Immature natural killer cell (primary cell): Measurements from ENCODE around the gene ANKS1B. TPM values are rescaled to one million over a fixed set of nuclear protein-coding genes. Genes with fewer than 3 reads are reported as not detected.

Source experiments
- DNase-seq, 3 donors: peaks; one replicate each; pipeline ENCODE4 v3.0.0; 2022; ENCODE audit warnings: mixed read lengths in 1 of 3
- H3K27ac Mint-ChIP-seq, 6 donors: one replicate each; pipeline ENCODE4 v1.8.0; 2020; ENCODE audit warnings: mixed read lengths in 6 of 6, mild to moderate bottlenecking in 5 of 6, inconsistent platforms in 4 of 6, moderate library complexity in 3 of 6
- H3K27me3 Mint-ChIP-seq, 3 donors: one replicate each; pipeline ENCODE4 v1.8.0; 2020 to 2021; ENCODE audit warnings: low read depth in 3 of 3, mild to moderate bottlenecking in 3 of 3, mixed read lengths in 3 of 3, moderate library complexity in 3 of 3, inconsistent platforms in 1 of 3
- H3K36me3 Mint-ChIP-seq, 3 donors: one replicate each; pipeline ENCODE4 v1.8.0; 2020; ENCODE audit warnings: mixed read lengths in 3 of 3, inconsistent platforms in 2 of 3, mild to moderate bottlenecking in 2 of 3
- H3K4me1 Mint-ChIP-seq, 2 donors: one replicate each; pipeline ENCODE4 v1.8.0; 2020; ENCODE audit warnings: inconsistent platforms in 2 of 2, mild to moderate bottlenecking in 2 of 2, mixed read lengths in 2 of 2, moderate library complexity in 1 of 2
- H3K4me3 Mint-ChIP-seq, 5 donors: one replicate each; pipeline ENCODE4 v1.8.0; 2020; ENCODE audit warnings: mild to moderate bottlenecking in 5 of 5, mixed read lengths in 5 of 5, inconsistent platforms in 3 of 5, moderate library complexity in 3 of 5
- H3K9me3 Mint-ChIP-seq, 6 donors: one replicate each; pipeline ENCODE4 v1.8.0; 2020; ENCODE audit warnings: mild to moderate bottlenecking in 6 of 6, mixed read lengths in 6 of 6, inconsistent platforms in 4 of 6, moderate library complexity in 3 of 6
- polyA plus RNA-seq, 3 donors: library from polyadenylated mRNA; unstranded; fragments of 300-500 nt; fragmentation: Illumina TruSeq; gene quantifications; one replicate each; pipeline ENCODE4 v1.2.3, GENCODE V29; 2021

Gene ANKS1B
- polyA plus RNA-seq, 3 donors from 2014 or later = not detected

DNA sequence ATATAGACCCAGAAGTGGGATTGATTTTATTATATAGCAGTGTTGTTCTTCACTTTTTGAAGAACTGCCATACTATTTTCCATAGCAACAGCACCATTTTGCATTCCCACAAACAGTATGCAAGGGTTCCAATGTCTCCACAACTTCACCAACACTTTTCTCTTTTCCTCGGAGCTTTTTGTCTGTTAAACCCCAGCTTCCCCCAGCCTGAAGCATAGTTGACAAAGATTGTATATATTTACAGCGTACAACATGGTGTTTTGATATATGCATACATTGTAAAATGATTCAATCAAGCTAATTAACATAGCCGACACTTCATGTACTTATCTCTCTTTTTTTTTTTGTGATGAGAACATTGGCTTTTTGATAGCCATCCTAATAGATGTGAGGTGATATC is 982.6 kb downstream of the ANKS1B start:
- Mint-ChIP-seq H3K4me3 (no peak overlapping the region), H3K36me3 (no peaks in the 10 kb centered on the region)

DNA sequence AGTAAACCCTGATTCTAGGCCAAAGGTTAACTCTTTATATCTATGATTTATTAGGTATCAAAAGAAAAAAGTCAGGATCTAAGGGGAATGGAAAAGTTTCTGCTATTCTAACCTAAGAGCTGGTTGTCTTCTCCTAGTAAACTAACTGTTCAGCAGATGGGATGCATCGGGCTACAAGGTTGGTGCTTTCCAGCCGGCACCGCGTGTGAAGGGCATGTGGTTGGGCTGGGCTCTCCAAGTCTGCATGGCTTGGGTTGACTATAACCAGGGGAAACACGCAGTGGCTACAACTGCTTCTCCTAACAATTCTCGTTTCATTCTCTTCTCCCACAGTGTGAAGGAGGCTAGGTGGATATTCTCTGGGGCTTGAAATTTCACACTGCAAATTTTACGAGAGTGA is 985.2 kb downstream of the ANKS1B start:
- Mint-ChIP-seq H3K4me3 (no peak overlapping the region), H3K36me3 (no peaks in the 10 kb centered on the region)

More for the DNA sequence above, 982.6 kb downstream of the ANKS1B start:
- Mint-ChIP-seq H3K9me3 (no peaks in the 10 kb centered on the region), H3K27ac (no peak overlapping the region), H3K27me3 (no peaks in the 10 kb centered on the region), H3K4me1 (no peaks in the 10 kb centered on the region)
- no peak for DNase-seq

DNA sequence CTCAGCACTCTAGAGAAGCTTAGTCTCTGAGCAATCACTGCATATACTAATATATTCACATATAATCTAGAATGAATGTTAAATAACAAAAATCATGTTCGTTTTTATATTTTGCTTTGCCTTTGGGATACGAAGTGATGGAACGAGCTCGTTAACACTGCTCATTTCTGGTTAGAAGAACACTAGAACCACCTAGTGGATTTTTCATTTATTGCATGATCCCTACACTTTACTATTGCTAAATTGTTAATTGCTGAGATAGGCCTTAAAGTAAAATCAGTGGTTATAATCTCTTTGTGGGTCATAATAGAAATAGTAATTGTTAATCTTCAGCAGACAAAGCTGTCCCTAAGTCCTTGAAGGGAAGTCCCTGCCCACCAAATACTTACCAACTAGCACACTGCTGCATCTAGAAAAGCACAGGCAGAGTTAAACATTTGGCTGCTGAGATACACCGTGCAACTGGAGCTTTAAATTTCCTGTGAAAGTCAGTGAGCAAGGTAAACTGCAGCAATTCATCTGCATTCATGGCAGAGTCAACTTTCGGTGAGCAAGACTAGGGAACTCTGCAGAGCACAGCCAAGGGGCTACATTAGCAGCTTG is 985.9 kb downstream of the ANKS1B start:
- Mint-ChIP-seq H3K9me3 (no peaks in the 10 kb centered on the region), H3K27me3 (peaks cover 0 to 6% (median 4%) of the 10 kb centered on the region in 3 donors), H3K4me3 (no peak overlapping the region), H3K36me3 (no peaks in the 10 kb centered on the region), H3K27ac (no peak overlapping the region), H3K4me1 (no peaks in the 10 kb centered on the region)
- DNase-seq = no peak

More for the DNA sequence above, 985.2 kb downstream of the ANKS1B start:
- Mint-ChIP-seq H3K27me3 (peaks cover 0 to 5% (median 4%) of the 10 kb centered on the region in 3 donors), H3K9me3 (no peaks in the 10 kb centered on the region), H3K4me1 (no peaks in the 10 kb centered on the region), H3K27ac (no peak overlapping the region)
- DNase-seq = no peak

DNA sequence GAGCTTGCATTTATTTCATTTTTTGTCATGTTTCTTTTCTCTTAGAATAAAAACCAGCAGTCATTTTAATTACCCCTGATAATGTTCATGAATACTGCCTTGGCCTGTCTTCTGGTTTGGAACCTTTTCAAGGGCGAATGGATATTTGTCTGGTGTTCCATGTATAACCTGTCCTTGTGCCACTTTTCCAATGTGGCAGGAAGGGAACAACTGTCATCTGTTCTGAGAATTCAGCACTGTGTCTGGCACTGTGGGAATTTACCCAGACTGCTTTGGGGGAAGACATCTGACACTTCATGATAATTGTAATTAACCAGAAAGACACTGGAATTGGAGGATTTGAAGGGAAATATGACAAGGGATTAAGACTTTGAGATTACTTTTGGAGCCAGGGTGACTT is 986.8 kb downstream of the ANKS1B start:
- Mint-ChIP-seq H3K27ac (no peak overlapping the region), H3K36me3 (no peaks in the 10 kb centered on the region), H3K4me1 (no peaks in the 10 kb centered on the region), H3K27me3 (peaks cover 0 to 6% (median 4%) of the 10 kb centered on the region in 3 donors), H3K9me3 (no peaks in the 10 kb centered on the region), H3K4me3 (no peak overlapping the region)
- no peak for DNase-seq

- no peaks in the 10 kb centered on the region for H3K36me3 Mint-ChIP-seq
- H3K4me1 Mint-ChIP-seq = no peaks in the 10 kb centered on the region
- no peak for DNase-seq
- no peak overlapping the region for H3K27ac Mint-ChIP-seq
- H3K27me3 Mint-ChIP-seq = peaks cover 2 to 4% (median 3%) of the 10 kb centered on the region in 3 donors
- H3K4me3 Mint-ChIP-seq = no peak overlapping the region
- H3K9me3 Mint-ChIP-seq = peaks cover 0 to 7% (median 3%) of the 10 kb centered on the region in 6 donors
Measured at GRCh38 chr12:98990648-98991047, 994.1 kb downstream of the ANKS1B start.

GRCh38 chr12:98985156-98985555 is 999.6 kb downstream of the ANKS1B start:
- peaks cover 0 to 16% (median 3%) of the 10 kb centered on the region in 6 donors for H3K9me3 Mint-ChIP-seq
- H3K36me3 Mint-ChIP-seq = no peaks in the 10 kb centered on the region
- no peak overlapping the region for H3K27ac Mint-ChIP-seq
- peaks cover 2 to 3% (median 2%) of the 10 kb centered on the region in 3 donors for H3K27me3 Mint-ChIP-seq
- no peaks in the 10 kb centered on the region for H3K4me1 Mint-ChIP-seq
- no peak for DNase-seq
- H3K4me3 Mint-ChIP-seq = no peak overlapping the region

GRCh38 chr12:98983647-98984046 is 1001.1 kb downstream of the ANKS1B start:
- Mint-ChIP-seq H3K27ac (no peak overlapping the region), H3K4me1 (no peaks in the 10 kb centered on the region), H3K36me3 (no peaks in the 10 kb centered on the region), H3K4me3 (no peak overlapping the region), H3K9me3 (peaks cover 0 to 16% (median 4%) of the 10 kb centered on the region in 6 donors), H3K27me3 (peaks cover 2 to 3% (median 2%) of the 10 kb centered on the region in 3 donors)
- no peak for DNase-seq

DNA sequence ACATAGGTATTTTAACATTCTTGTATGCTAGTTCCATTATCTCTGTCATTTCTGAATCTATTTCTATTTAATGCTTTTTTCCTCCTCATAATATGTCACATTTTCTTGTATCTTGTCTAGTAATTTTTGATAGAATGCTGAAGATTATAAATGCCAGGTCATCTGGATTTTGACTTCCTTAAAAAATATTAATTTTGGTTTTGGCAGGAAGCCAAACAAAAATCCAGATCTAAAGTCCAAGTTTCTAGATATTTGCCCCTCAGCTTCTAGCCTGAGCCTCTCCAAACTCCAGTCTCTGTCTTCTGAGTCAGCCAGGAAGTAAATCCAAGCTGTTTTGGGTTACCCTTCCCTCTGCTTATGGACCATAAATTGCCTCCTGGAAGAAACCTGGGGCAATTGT is 1004.2 kb downstream of the ANKS1B start:
- H3K4me1 Mint-ChIP-seq = no peaks in the 10 kb centered on the region
- no peak overlapping the region for H3K27ac Mint-ChIP-seq
- peaks cover 2% of the 10 kb centered on the region in 3 donors for H3K27me3 Mint-ChIP-seq
- no peaks in the 10 kb centered on the region for H3K36me3 Mint-ChIP-seq
- no peak for DNase-seq
- no peak overlapping the region for H3K4me3 Mint-ChIP-seq
- H3K9me3 Mint-ChIP-seq = peaks cover 0 to 9% (median 4%) of the 10 kb centered on the region in 6 donors

GRCh38 chr12:98977186-98977585 is 1007.5 kb downstream of the ANKS1B start:
- peaks cover 2 to 6% (median 3%) of the 10 kb centered on the region in 3 donors for H3K27me3 Mint-ChIP-seq
- H3K4me1 Mint-ChIP-seq = no peaks in the 10 kb centered on the region
- no peak overlapping the region for H3K4me3 Mint-ChIP-seq
- no peaks in the 10 kb centered on the region for H3K36me3 Mint-ChIP-seq
- peaks cover 0 to 4% (median 1%) of the 10 kb centered on the region in 6 donors for H3K9me3 Mint-ChIP-seq
- no peak overlapping the region for H3K27ac Mint-ChIP-seq
- DNase-seq = no peak

DNA sequence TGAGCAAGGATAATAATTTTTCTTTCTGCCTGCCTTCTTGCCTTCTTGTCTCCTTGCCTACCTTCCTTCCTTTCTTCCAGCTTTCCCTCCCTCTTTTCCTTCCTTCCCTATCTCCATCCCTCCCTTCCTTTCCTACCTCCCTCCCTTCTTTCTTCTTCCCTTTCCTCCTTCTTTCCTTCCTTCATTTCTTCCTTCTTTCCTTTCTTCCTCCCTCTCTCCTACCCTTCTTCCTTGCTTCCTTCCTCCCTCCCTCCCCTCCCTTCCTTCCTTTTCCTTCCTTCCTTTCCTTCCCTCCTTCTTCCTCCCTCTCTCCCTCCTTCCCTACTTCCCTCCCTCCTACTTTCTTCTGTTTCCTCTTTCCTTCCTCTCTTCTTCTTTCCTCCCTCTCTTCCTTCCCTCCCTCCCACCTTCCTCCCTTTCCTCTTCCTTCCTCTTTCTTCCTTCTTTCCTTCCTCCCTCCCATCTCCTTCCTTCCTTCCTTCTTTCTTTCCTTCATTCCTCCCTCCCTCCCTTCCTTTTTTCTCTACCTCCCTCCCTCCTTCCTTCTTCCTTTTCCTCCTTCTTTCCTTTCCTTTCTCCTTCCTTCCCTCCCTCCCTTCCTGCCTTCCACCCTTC is 1009.9 kb downstream of the ANKS1B start:
- no peaks in the 10 kb centered on the region for H3K4me1 Mint-ChIP-seq
- no peak for DNase-seq
- H3K4me3 Mint-ChIP-seq = no peak overlapping the region
- peaks cover 0 to 1% (median under 1%) of the 10 kb centered on the region in 6 donors for H3K9me3 Mint-ChIP-seq
- no peaks in the 10 kb centered on the region for H3K36me3 Mint-ChIP-seq
- no peak overlapping the region for H3K27ac Mint-ChIP-seq
- peaks cover 2 to 4% (median 3%) of the 10 kb centered on the region in 3 donors for H3K27me3 Mint-ChIP-seq

DNA sequence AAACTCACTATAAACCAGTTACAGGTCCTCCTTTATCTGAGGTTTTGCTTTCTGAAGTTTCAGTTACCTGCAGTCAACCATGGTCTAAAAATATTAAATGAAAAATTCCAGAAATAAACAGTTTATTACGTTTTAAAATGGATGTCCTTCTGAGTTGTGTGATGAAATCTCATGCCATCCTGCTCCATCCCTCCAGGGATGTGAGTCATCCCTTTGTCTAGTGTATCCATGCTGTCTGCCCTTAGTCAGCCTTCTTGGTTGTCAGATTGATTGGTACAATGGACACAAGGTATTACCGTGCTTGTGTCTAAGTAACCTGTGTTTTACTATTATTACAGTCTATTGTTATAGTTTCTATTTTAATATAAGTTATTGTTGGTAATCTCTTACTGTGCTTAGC is 1011.3 kb downstream of the ANKS1B start:
- no peaks in the 10 kb centered on the region for H3K36me3 Mint-ChIP-seq
- H3K27me3 Mint-ChIP-seq = peaks cover 2 to 4% (median 3%) of the 10 kb centered on the region in 3 donors
- peaks cover 0 to 1% (median 0%) of the 10 kb centered on the region in 6 donors for H3K9me3 Mint-ChIP-seq
- no peak overlapping the region for H3K4me3 Mint-ChIP-seq
- no peaks in the 10 kb centered on the region for H3K4me1 Mint-ChIP-seq
- DNase-seq = no peak
- no peak overlapping the region for H3K27ac Mint-ChIP-seq

DNA sequence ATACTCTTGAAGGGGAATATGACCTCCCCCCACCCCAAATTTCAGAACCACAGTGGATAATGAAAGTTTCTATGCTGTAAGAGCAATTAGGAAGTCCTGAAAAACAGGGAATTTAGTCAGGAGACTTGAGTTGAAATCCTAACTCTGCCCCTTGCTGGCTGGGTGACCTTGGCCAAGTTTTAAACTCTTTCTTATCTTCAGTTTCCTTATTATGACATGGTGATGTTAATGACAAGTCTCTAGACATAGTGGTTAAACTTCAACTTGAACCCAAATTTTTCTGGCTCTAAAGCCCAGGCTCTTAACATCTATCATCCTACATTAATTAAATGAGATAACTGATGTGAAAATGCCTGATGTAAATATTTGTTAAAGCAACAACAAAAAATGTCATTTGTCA is 1013.8 kb downstream of the ANKS1B start:
- H3K4me3 Mint-ChIP-seq = no peak overlapping the region
- H3K9me3 Mint-ChIP-seq = peaks cover 0 to 8% (median 2%) of the 10 kb centered on the region in 6 donors
- no peak overlapping the region for H3K27ac Mint-ChIP-seq
- H3K27me3 Mint-ChIP-seq = peaks cover 2 to 5% (median 3%) of the 10 kb centered on the region in 3 donors
- no peak for DNase-seq
- no peaks in the 10 kb centered on the region for H3K4me1 Mint-ChIP-seq
- no peaks in the 10 kb centered on the region for H3K36me3 Mint-ChIP-seq

DNA sequence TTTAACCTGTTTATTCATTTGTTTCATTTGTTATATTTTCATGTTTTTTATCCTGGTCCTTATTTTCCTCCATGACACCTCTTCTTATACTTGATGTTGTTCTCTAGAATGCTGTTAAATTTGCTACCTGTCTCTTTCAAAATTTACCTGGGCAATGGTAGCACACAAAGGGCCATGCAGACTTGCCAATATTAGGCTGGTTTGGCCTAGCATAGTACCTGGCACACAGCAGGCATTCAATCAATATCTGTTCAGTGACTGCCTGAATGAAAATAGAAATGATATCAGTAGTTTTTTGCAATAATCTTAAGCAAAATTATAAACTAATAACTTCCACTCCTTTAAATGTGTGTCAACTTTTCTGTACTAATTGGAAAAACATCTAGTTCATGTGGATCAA is 1014.5 kb downstream of the ANKS1B start:
- no peak overlapping the region for H3K27ac Mint-ChIP-seq
- DNase-seq = no peak
- no peaks in the 10 kb centered on the region for H3K4me1 Mint-ChIP-seq
- peaks cover 1 to 5% (median 2%) of the 10 kb centered on the region in 3 donors for H3K27me3 Mint-ChIP-seq
- H3K9me3 Mint-ChIP-seq = peaks cover 0 to 8% (median 2%) of the 10 kb centered on the region in 6 donors
- no peaks in the 10 kb centered on the region for H3K36me3 Mint-ChIP-seq
- H3K4me3 Mint-ChIP-seq = no peak overlapping the region

DNA sequence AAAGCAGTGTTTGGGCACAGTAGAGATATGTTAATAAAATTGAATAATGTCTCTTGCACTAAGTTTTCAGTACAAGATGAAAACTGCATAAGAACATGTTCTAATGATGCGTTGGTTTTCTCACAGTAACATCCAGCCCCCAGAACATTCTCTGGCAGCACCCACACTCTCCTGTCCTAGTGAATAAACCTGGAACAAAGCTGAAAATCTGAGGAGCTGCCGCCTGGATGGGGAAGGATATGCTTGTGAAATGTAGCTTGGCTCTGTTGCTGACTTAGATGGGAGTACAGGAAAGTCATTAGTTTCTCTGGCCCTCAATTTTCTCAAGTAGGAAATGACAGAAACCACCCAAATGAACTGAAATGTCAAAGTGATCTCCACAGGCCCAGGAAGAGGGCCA is 1015.8 kb downstream of the ANKS1B start:
- Mint-ChIP-seq H3K9me3 (peaks cover 0 to 12% (median 2%) of the 10 kb centered on the region in 6 donors), H3K36me3 (no peaks in the 10 kb centered on the region), H3K27me3 (peaks cover 0 to 3% (median 1%) of the 10 kb centered on the region in 3 donors), H3K4me3 (no peak overlapping the region), H3K4me1 (no peaks in the 10 kb centered on the region), H3K27ac (no peak overlapping the region)
- no peak for DNase-seq
